HEK293 (cell line): ENCODE results near the gene MID1IP1.

Experiments used
- CTCF ChIA-PET: fragments of 350-600 bp; formaldehyde crosslinking; extraction: SDS; loops from one replicate; lab custom pipeline; 2021; ENCODE audit warnings: antibody characterized with exemption; lab: Yijun Ruan, JAX
- POLR2A ChIA-PET: fragments of 300-600 bp; formaldehyde crosslinking; extraction: SDS; loops from one replicate; lab custom pipeline; 2020; ENCODE audit warnings: antibody characterized with exemption, inconsistent platforms; lab: Yijun Ruan, JAX
- H3K27ac ChIP-seq: fragments of 200-500 bp; sonication (Bioruptor generic); 2 replicates; pipeline ENCODE4 v1.5.1; 2014; ENCODE audit warnings: low read depth, low read length, control low read depth, inconsistent platforms; ENCODE audit errors: extremely low read depth
- H3K36me3 ChIP-seq, 2 experiments: fragments of 200-500 bp in 1 of 2; sonication (Bioruptor generic) in 1 of 2; 1 replicate in 1 of 2; 2 replicates in 1 of 2; pipeline ENCODE4 v1.5.1; 2014 to 2017; ENCODE audit warnings: inconsistent platforms in 2 of 2, low read length in 2 of 2; ENCODE audit not compliant: control insufficient read depth in 2 of 2, insufficient read depth in 1 of 2
- H3K4me1 ChIP-seq: fragments of 200-500 bp; sonication (Bioruptor generic); 2 replicates; pipeline ENCODE4 v1.5.1; 2014; ENCODE audit warnings: mild to moderate bottlenecking, low read length, inconsistent platforms; ENCODE audit not compliant: control insufficient read depth, insufficient read depth
- H3K4me3 ChIP-seq: 2 replicates; pipeline ENCODE4 v1.5.1; 2011; ENCODE audit warnings: low read depth, mild to moderate bottlenecking, control low read depth, low read length, moderate library complexity
- H3K9me3 ChIP-seq: fragments of 200-500 bp; sonication (Bioruptor generic); 2 replicates; pipeline ENCODE4 v1.5.1; 2014; ENCODE audit warnings: low read depth, low read length, inconsistent platforms; ENCODE audit not compliant: control insufficient read depth, insufficient read depth
- HOXC10 ChIP-seq: sonication (generic); formaldehyde crosslinking; IDR thresholded peaks from 2 replicates; pipeline ENCODE4 v1.8.1; 2023; ENCODE audit warnings: mild to moderate bottlenecking, missing genetic modification reagents
- OVOL3 ChIP-seq: fragments of 450-650 bp; formaldehyde crosslinking; IDR thresholded peaks from 2 replicates; pipeline ENCODE4 v1.5.1; 2016; ENCODE audit warnings: missing biosample characterization, missing genetic modification characterization
- PRDM1 ChIP-seq: fragments of 450-650 bp; formaldehyde crosslinking; IDR thresholded peaks from 2 replicates; pipeline ENCODE4; 2016; ENCODE audit warnings: missing biosample characterization, missing genetic modification characterization
- SP3 ChIP-seq: fragments of 450-650 bp; formaldehyde crosslinking; IDR thresholded peaks from 2 replicates; pipeline ENCODE4 v1.5.1; 2016; ENCODE audit warnings: missing biosample characterization, missing genetic modification characterization
- TRIM28 ChIP-seq: IDR thresholded peaks from 2 replicates; pipeline ENCODE4 v1.6.1; 2011; ENCODE audit warnings: low read length, control low read depth, borderline replicate concordance
- WT1 ChIP-seq: fragments of 450-650 bp; formaldehyde crosslinking; IDR thresholded peaks from 2 replicates; pipeline ENCODE4 v1.5.1; 2016; ENCODE audit warnings: missing biosample characterization, missing genetic modification characterization
- ZBTB20 ChIP-seq: fragments of 450-650 bp; formaldehyde crosslinking; IDR thresholded peaks from 2 replicates; pipeline ENCODE4 v1.5.1; 2016; ENCODE audit warnings: missing biosample characterization, missing genetic modification characterization
- ZBTB21 ChIP-seq: fragments of 450-650 bp; formaldehyde crosslinking; IDR thresholded peaks from 2 replicates; pipeline ENCODE4 v1.5.1; 2017; ENCODE audit warnings: missing biosample characterization, missing genetic modification characterization
- ZFP3 ChIP-seq: fragments of 450-650 bp; formaldehyde crosslinking; IDR thresholded peaks from 2 replicates; pipeline ENCODE4 v1.5.1; 2016; ENCODE audit warnings: low read depth, missing biosample characterization, missing genetic modification characterization
- ZIC2 ChIP-seq: fragments of 450-650 bp; formaldehyde crosslinking; IDR thresholded peaks from 2 replicates; pipeline ENCODE4 v1.5.1; 2016; ENCODE audit warnings: missing biosample characterization, missing genetic modification characterization
- ZNF10 ChIP-seq: fragments of 450-650 bp; formaldehyde crosslinking; IDR thresholded peaks from 2 replicates; pipeline ENCODE4 v1.5.1; 2017; ENCODE audit warnings: missing biosample characterization, missing genetic modification characterization
- ZNF146 ChIP-seq: fragments of 450-650 bp; formaldehyde crosslinking; IDR thresholded peaks from 2 replicates; pipeline ENCODE4 v1.5.1; 2016; ENCODE audit warnings: missing biosample characterization, missing genetic modification characterization
- ZNF16 ChIP-seq: fragments of 450-650 bp; formaldehyde crosslinking; IDR thresholded peaks from 2 replicates; pipeline ENCODE4 v1.5.1; 2016; ENCODE audit warnings: low read depth, missing biosample characterization, missing genetic modification characterization
- ZNF174 ChIP-seq: fragments of 450-650 bp; formaldehyde crosslinking; IDR thresholded peaks from 2 replicates; pipeline ENCODE4 v1.5.0; 2017; ENCODE audit warnings: missing biosample characterization, mild to moderate bottlenecking, missing genetic modification characterization
- ZNF211 ChIP-seq: fragments of 450-650 bp; formaldehyde crosslinking; IDR thresholded peaks from 2 replicates; pipeline ENCODE4 v1.5.1; 2016; ENCODE audit warnings: low read depth, missing biosample characterization, missing genetic modification characterization
- ZNF24 ChIP-seq: fragments of 450-650 bp; formaldehyde crosslinking; IDR thresholded peaks from 2 replicates; pipeline ENCODE4 v1.5.1; 2016; ENCODE audit warnings: missing biosample characterization, missing genetic modification characterization
- ZNF266 ChIP-seq: fragments of 450-650 bp; formaldehyde crosslinking; IDR thresholded peaks from 2 replicates; pipeline ENCODE4 v1.5.1; 2016; ENCODE audit warnings: missing biosample characterization, missing genetic modification characterization, low read depth
- ZNF324 ChIP-seq: fragments of 450-650 bp; formaldehyde crosslinking; IDR thresholded peaks from 2 replicates; pipeline ENCODE4 v1.5.1; 2016; ENCODE audit warnings: missing biosample characterization, missing genetic modification characterization
- ZNF341 ChIP-seq: fragments of 450-650 bp; formaldehyde crosslinking; IDR thresholded peaks from 2 replicates; pipeline ENCODE4; 2016; ENCODE audit warnings: low read depth, missing biosample characterization, missing genetic modification characterization
- ZNF362 ChIP-seq: fragments of 450-650 bp; formaldehyde crosslinking; IDR thresholded peaks from 2 replicates; pipeline ENCODE4 v1.5.1; 2016; ENCODE audit warnings: missing biosample characterization, missing genetic modification characterization
- ZNF529 ChIP-seq: fragments of 450-650 bp; formaldehyde crosslinking; IDR thresholded peaks from 2 replicates; pipeline ENCODE4 v1.5.1; 2017; ENCODE audit warnings: missing genetic modification characterization, missing biosample characterization; ENCODE audit not compliant: insufficient replicate concordance
- ZNF544 ChIP-seq: fragments of 450-650 bp; formaldehyde crosslinking; IDR thresholded peaks from 2 replicates; pipeline ENCODE4 v1.5.0; 2017; ENCODE audit warnings: missing biosample characterization, missing genetic modification characterization
- ZNF548 ChIP-seq: fragments of 450-650 bp; formaldehyde crosslinking; IDR thresholded peaks from 2 replicates; pipeline ENCODE4 v1.5.1; 2016; ENCODE audit warnings: missing biosample characterization, missing genetic modification characterization
- ZNF600 ChIP-seq: fragments of 450-650 bp; formaldehyde crosslinking; IDR thresholded peaks from 2 replicates; pipeline ENCODE4 v1.5.1; 2016; ENCODE audit warnings: missing biosample characterization, missing genetic modification characterization
- ZNF677 ChIP-seq: fragments of 450-650 bp; IDR thresholded peaks from 2 replicates; pipeline ENCODE4 v1.5.0; 2018; ENCODE audit warnings: missing biosample characterization, mild to moderate bottlenecking, missing genetic modification characterization, moderate library complexity
- ZNF701 ChIP-seq: fragments of 450-650 bp; formaldehyde crosslinking; IDR thresholded peaks from 2 replicates; pipeline ENCODE4 v1.5.1; 2016; ENCODE audit warnings: missing biosample characterization, missing genetic modification characterization
- ZNF837 ChIP-seq: fragments of 450-650 bp; formaldehyde crosslinking; IDR thresholded peaks from 2 replicates; pipeline ENCODE4 v1.5.1; 2016; ENCODE audit warnings: missing biosample characterization, missing genetic modification characterization
- ZSCAN23 ChIP-seq: fragments of 450-650 bp; formaldehyde crosslinking; IDR thresholded peaks from 2 replicates; pipeline ENCODE4 v1.5.1; 2016; ENCODE audit warnings: missing biosample characterization, missing genetic modification characterization
- ZSCAN4 ChIP-seq: fragments of 450-650 bp; formaldehyde crosslinking; IDR thresholded peaks from 2 replicates; pipeline ENCODE4 v1.5.1; 2017; ENCODE audit warnings: missing biosample characterization, missing genetic modification characterization
- TF ChIP-seq, protein P1 (sequence below): fragments of 450-650 bp; formaldehyde crosslinking; IDR thresholded peaks from 2 replicates; pipeline ENCODE4 v1.5.1; 2016; ENCODE audit warnings: missing biosample characterization, missing genetic modification characterization
- TF ChIP-seq, protein P2 (sequence below): fragments of 450-650 bp; formaldehyde crosslinking; IDR thresholded peaks from 2 replicates; pipeline ENCODE4 v1.5.1; 2016; ENCODE audit warnings: missing biosample characterization, missing genetic modification characterization

Gene MID1IP1

GRCh38 chrX:38804432-38804681 is 3.1 kb downstream of the MID1IP1 start:
- Histone ChIP-seq H3K4me3 (peak overlapping the region; percentile 62), H3K27ac (peak overlapping the region; percentile 54; the same call in 1 of the 2 replicates), H3K9me3 (no peaks in the 10 kb centered on the region), H3K4me1 (no peaks in the 10 kb centered on the region), H3K36me3 (peaks cover 0 to 13% of the 10 kb centered on the region in 2 experiments; a peak in 1 of 3 replicates)
- TF ChIP-seq ZFP3 (tag by site-specific recombination) (no peak), ZNF266 (tag by site-specific recombination) (no peak), ZNF24 (no peak), ZNF16 (tag by site-specific recombination) (no peak), ZNF544 (tag by site-specific recombination) (no peak), ZBTB21 (tag by site-specific recombination) (no peak), ZIC2 (tag by site-specific recombination) (no peak), ZNF529 (tag by site-specific recombination) (no peak), ZNF677 (no peak), ZSCAN4 (tag by site-specific recombination) (no peak), ZNF146 (tag by site-specific recombination) (no peak), SP3 (tag by site-specific recombination) (no peak), ZNF324 (tag by site-specific recombination) (no peak), ZNF10 (tag by site-specific recombination) (no peak)
- TF ChIP-seq, protein P1, sequence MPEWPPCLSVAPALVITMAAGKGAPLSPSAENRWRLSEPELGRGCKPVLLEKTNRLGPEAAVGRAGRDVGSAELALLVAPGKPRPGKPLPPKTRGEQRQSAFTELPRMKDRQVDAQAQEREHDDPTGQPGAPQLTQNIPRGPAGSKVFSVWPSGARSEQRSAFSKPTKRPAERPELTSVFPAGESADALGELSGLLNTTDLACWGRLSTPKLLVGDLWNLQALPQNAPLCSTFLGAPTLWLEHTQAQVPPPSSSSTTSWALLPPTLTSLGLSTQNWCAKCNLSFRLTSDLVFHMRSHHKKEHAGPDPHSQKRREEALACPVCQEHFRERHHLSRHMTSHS (tag by site-specific recombination), result no peak
- TF ChIP-seq, protein P2, sequence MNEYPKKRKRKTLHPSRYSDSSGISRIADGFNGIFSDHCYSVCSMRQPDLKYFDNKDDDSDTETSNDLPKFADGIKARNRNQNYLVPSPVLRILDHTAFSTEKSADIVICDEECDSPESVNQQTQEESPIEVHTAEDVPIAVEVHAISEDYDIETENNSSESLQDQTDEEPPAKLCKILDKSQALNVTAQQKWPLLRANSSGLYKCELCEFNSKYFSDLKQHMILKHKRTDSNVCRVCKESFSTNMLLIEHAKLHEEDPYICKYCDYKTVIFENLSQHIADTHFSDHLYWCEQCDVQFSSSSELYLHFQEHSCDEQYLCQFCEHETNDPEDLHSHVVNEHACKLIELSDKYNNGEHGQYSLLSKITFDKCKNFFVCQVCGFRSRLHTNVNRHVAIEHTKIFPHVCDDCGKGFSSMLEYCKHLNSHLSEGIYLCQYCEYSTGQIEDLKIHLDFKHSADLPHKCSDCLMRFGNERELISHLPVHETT (tag by site-specific recombination), result no peak
- ChIA-PET POLR2A (no interaction called here), CTCF (no interaction called here)

- H3K27ac ChIP-seq, result peak overlapping the region; percentile 69; the same call in 1 of the 2 replicates
- peaks cover 0 to 13% of the 10 kb centered on the region in 2 experiments; a peak in 1 of 3 replicates for H3K36me3 ChIP-seq
- no peaks in the 10 kb centered on the region for H3K9me3 ChIP-seq
- no peaks in the 10 kb centered on the region for H3K4me1 ChIP-seq
- CTCF ChIA-PET, result no interaction called here
- POLR2A ChIA-PET, result interaction anchor here (0.6 kb wide), 1 partner anchor 531 kb away, joined by 3 read pairs; no protein-coding TSS in a partner anchor
- peak overlapping the region; percentile 62 for H3K4me3 ChIP-seq
- TF ChIP-seq ZNF211 (tag by site-specific recombination), result no peak
- no peak for TF ChIP-seq ZNF600 (tag by site-specific recombination)
- no peak for TF ChIP-seq ZSCAN23
- TF ChIP-seq TRIM28, result no peak
- 0 out of 2 replicates have a peak, but pooled peaks have one; percentile 62 for TF ChIP-seq HOXC10 (CRISPR knock-in tag)
- no peak for TF ChIP-seq ZNF341
- TF ChIP-seq ZNF548 (tag by site-specific recombination), result no peak
- TF ChIP-seq, protein P1 (tag by site-specific recombination), result no peak
- TF ChIP-seq ZBTB20, result no peak
- TF ChIP-seq PRDM1 (tag by site-specific recombination), result no peak
- no peak for TF ChIP-seq ZNF174 (tag by site-specific recombination)
- TF ChIP-seq ZNF701, result no peak
- TF ChIP-seq ZNF837 (tag by site-specific recombination), result no peak
- TF ChIP-seq ZSCAN4 (tag by site-specific recombination), result no peak
- no peak for TF ChIP-seq OVOL3 (tag by site-specific recombination)
- TF ChIP-seq WT1 (tag by site-specific recombination), result no peak
- no peak for TF ChIP-seq ZNF362
- no peak for TF ChIP-seq ZNF266 (tag by site-specific recombination)
Measured at GRCh38 chrX:38804682-38805431, 3.6 kb downstream of the MID1IP1 start.
